B cell (primary cell): ENCODE data around the gene GJC1. TPM values are rescaled to one million over a fixed set of nuclear protein-coding genes. Genes with fewer than 3 reads are reported as not detected.

Experiments
- ATAC-seq: fragments of 200-7000 bp; cut with Tn5 transposase; one replicate; pipeline ENCODE4 v1.10.0; 2021; ENCODE audit warnings: low read depth, mild to moderate bottlenecking, moderate number of reproducible peaks, moderate library complexity
- CTCF ChIA-PET: fragments of 350-600 bp; sonication (Branson Sonifier 250); formaldehyde crosslinking; loops from one replicate; lab custom pipeline; 2021; ENCODE audit warnings: antibody characterized with exemption, inconsistent platforms; lab: Charles Lee
- POLR2A ChIA-PET: fragments of 350-600 bp; sonication (Branson Sonifier 250); formaldehyde crosslinking; loops from one replicate; lab custom pipeline; 2021; ENCODE audit warnings: antibody characterized with exemption; lab: Charles Lee
- DNase-seq: peaks from one replicate; pipeline ENCODE4 v3.0.0; 2013
- H2AFZ ChIP-seq: 2 replicates; pipeline ENCODE4 v1.6.1; 2012; ENCODE audit warnings: mild to moderate bottlenecking, low read depth, low read length; ENCODE audit not compliant: insufficient read depth, poor library complexity, severe bottlenecking
- H3K27ac ChIP-seq, 2 donors: 1 replicate in 1 of 2; 2 replicates in 1 of 2; pipeline ENCODE4 v1.5.1; 2012 to 2013; ENCODE audit warnings: low read length in 2 of 2, mild to moderate bottlenecking in 2 of 2, moderate library complexity in 1 of 2
- H3K27me3 ChIP-seq, 4 experiments: fragments of 200-600 bp in 1 of 4; sonication (generic) in 1 of 4; replicated peaks in 1 of 4; 1 replicate in 2 of 4; 2 replicates in 2 of 4; pipeline versions ENCODE4 v1.6.1 to v1.7.0; 2013 to 2016; ENCODE audit warnings: low read length in 3 of 4, mild to moderate bottlenecking in 2 of 4, mixed read lengths in 1 of 4, moderate library complexity in 1 of 4; ENCODE audit not compliant: insufficient read depth in 4 of 4, control insufficient read depth in 3 of 4; ENCODE audit errors: control extremely low read depth in 1 of 4
- H3K36me3 ChIP-seq, 2 experiments: replicated peaks in 1 of 2; 1 replicate in 1 of 2; 2 replicates in 1 of 2; pipeline versions ENCODE4 v1.6.1 to v1.7.1; 2013; ENCODE audit warnings: low read length in 1 of 2; ENCODE audit not compliant: insufficient read depth in 2 of 2, control insufficient read depth in 1 of 2; ENCODE audit errors: control extremely low read depth in 1 of 2, extremely low read depth in 1 of 2
- H3K4me1 ChIP-seq, 2 donors: fragments of 200-600 bp in 1 of 2; sonication (generic) in 1 of 2; 1 replicate in 1 of 2; 2 replicates in 1 of 2; pipeline versions ENCODE4 v1.5.1 to v1.6.1; 2013 to 2017; ENCODE audit warnings: low read length in 2 of 2; ENCODE audit not compliant: control insufficient read depth in 2 of 2, insufficient read depth in 2 of 2
- H3K4me2 ChIP-seq: replicated peaks from 2 replicates; pipeline ENCODE3; 2012; ENCODE audit warnings: mild to moderate bottlenecking, low read depth, low read length; ENCODE audit not compliant: poor library complexity, severe bottlenecking
- H3K4me3 ChIP-seq, 5 experiments: fragments of 200-600 bp in 1 of 5; sonication (generic) in 1 of 5; 1 replicate in 3 of 5; 2 replicates in 2 of 5; pipeline versions ENCODE4 v1.5.1 to v1.7.0; 2011 to 2016; ENCODE audit warnings: low read length in 4 of 5, mild to moderate bottlenecking in 4 of 5, low read depth in 2 of 5, control low read depth in 1 of 5, moderate library complexity in 1 of 5; ENCODE audit not compliant: insufficient read depth in 1 of 5; ENCODE audit errors: control extremely low read depth in 1 of 5, extremely low read depth in 1 of 5
- H3K79me2 ChIP-seq: fragments of 200-600 bp; sonication (generic); one replicate; pipeline ENCODE4 v1.6.0; 2016; ENCODE audit warnings: low read length; ENCODE audit not compliant: control insufficient read depth, insufficient read depth
- H3K9ac ChIP-seq: fragments of 200-600 bp; sonication (generic); 2 replicates; pipeline ENCODE4 v1.6.1; 2017; ENCODE audit warnings: mild to moderate bottlenecking, low read length, moderate library complexity
- H3K9me3 ChIP-seq, 3 donors: one replicate each; pipeline versions ENCODE4 v1.6.1 to v1.7.1; 2013; ENCODE audit warnings: low read length in 2 of 3; ENCODE audit not compliant: control insufficient read depth in 2 of 3, insufficient read depth in 1 of 3; ENCODE audit errors: control extremely low read depth in 1 of 3
- H4K20me1 ChIP-seq: 2 replicates; pipeline ENCODE4 v1.6.0; 2012; ENCODE audit warnings: mild to moderate bottlenecking, low read length; ENCODE audit not compliant: insufficient read depth, control insufficient read depth, poor library complexity, severe bottlenecking
- H3K27ac Mint-ChIP-seq: one replicate; pipeline ENCODE4 v1.8.0; 2021; ENCODE audit warnings: mixed read lengths
- H3K27me3 Mint-ChIP-seq: one replicate; pipeline ENCODE4 v1.8.0; 2021; ENCODE audit warnings: mixed read lengths
- H3K4me1 Mint-ChIP-seq: one replicate; pipeline ENCODE4 v1.8.0; 2021; ENCODE audit warnings: mixed read lengths
- H3K4me3 Mint-ChIP-seq: one replicate; pipeline ENCODE4 v1.8.0; 2021; ENCODE audit warnings: mixed read lengths
- H3K9me3 Mint-ChIP-seq: one replicate; pipeline ENCODE4 v1.8.0; 2022; ENCODE audit warnings: mixed read lengths; ENCODE audit not compliant: insufficient read depth
- CTCF ChIP-seq: fragments of 200-600 bp; IDR thresholded peaks from one replicate; pipeline ENCODE4 v1.8.0; 2022; ENCODE audit warnings: antibody characterized with exemption, mild to moderate bottlenecking
- EZH2 ChIP-seq: IDR thresholded peaks from 2 replicates; pipeline ENCODE4 v1.6.1; 2012; ENCODE audit warnings: borderline replicate concordance, low read depth, mild to moderate bottlenecking, moderate library complexity, low read length; ENCODE audit not compliant: insufficient read depth, poor library complexity, severe bottlenecking
- WGBS: methylation state at CpG from one replicate; pipeline ENCODE4 v1.1.5; 2013; ENCODE audit warnings: missing lambda C conversion rate; ENCODE audit not compliant: insufficient coverage; 5-methylcytosine and 5-hydroxymethylcytosine counted together
- intact Hi-C: fragments of 100-400 bp; cut with micrococcal nuclease; formaldehyde crosslinking; loops from one replicate; pipeline ENCODE4 v1.10.0; 2022
- polyA plus RNA-seq: library from polyadenylated mRNA; depleted of rRNA; stranded (reverse); fragments of >200 nt; gene quantifications from 2 replicates; pipeline ENCODE4 v1.2.3, GENCODE V29; 2012
- total RNA-seq, 2 donors: library from RNA; stranded (reverse); fragments of 120-200 nt in 1 of 2; gene quantifications; 1 replicate in 1 of 2; 2 replicates in 1 of 2; pipeline versions ENCODE4 v1.2.3 to v1.2.4, GENCODE V29; 2013 to 2022

GJC1 gene
- total and polyA plus RNA-seq, 2 donors (not counting 1 experiment from before 2014, with no cell fraction given), result not detected

- no peak overlapping the region for H3K4me2 ChIP-seq
- H4K20me1 ChIP-seq, result no peaks in the 10 kb centered on the region
- POLR2A ChIA-PET, result no interaction called here
- intact Hi-C loops, result no loop called here
- H3K9ac ChIP-seq, result no peak overlapping the region
- H3K4me3 Mint-ChIP-seq, result no peak overlapping the region
- ATAC-seq (no peak), DNase-seq (no peak)
- H3K27ac ChIP-seq, result no peak overlapping the region
- CTCF ChIA-PET, result no interaction called here
- H3K4me1 ChIP-seq, result no peaks in the 10 kb centered on the region
- H3K4me1 Mint-ChIP-seq, result no peaks in the 10 kb centered on the region
- H3K36me3 ChIP-seq, result no peaks in the 10 kb centered on the region
- no peak overlapping the region for H3K4me3 ChIP-seq
- H3K27me3 Mint-ChIP-seq, result no peaks in the 10 kb centered on the region
- TF ChIP-seq CTCF (no peak), EZH2 (no peak)
- H3K9me3 Mint-ChIP-seq, result no peaks in the 10 kb centered on the region
- no peaks in the 10 kb centered on the region for H3K79me2 ChIP-seq
- H3K27me3 ChIP-seq, result no peaks in the 10 kb centered on the region
- H2AFZ ChIP-seq, result no peak overlapping the region
- WGBS, result 71% methylated on average over 1 of the region's 4 CpGs
- no peaks in the 10 kb centered on the region for H3K9me3 ChIP-seq
- H3K27ac Mint-ChIP-seq, result no peak overlapping the region
Observed at GRCh38 chr17:44807093-44807816, 22.8 kb downstream of the GJC1 start.

- no peak overlapping the region for H3K4me3 Mint-ChIP-seq
- ATAC-seq (no peak), DNase-seq (no peak)
- Histone ChIP-seq H2AFZ (no peak overlapping the region), H3K79me2 (no peaks in the 10 kb centered on the region), H3K4me2 (no peak overlapping the region), H3K27me3 (no peaks in the 10 kb centered on the region), H3K9ac (no peak overlapping the region), H3K9me3 (no peaks in the 10 kb centered on the region), H3K4me3 (no peak overlapping the region), H3K4me1 (no peaks in the 10 kb centered on the region), H4K20me1 (no peaks in the 10 kb centered on the region), H3K27ac (no peak overlapping the region), H3K36me3 (no peaks in the 10 kb centered on the region)
- H3K9me3 Mint-ChIP-seq, result no peaks in the 10 kb centered on the region
- POLR2A ChIA-PET, result no interaction called here
- no peak overlapping the region for H3K27ac Mint-ChIP-seq
- no peak for TF ChIP-seq EZH2
- CTCF ChIA-PET, result no interaction called here
- no peaks in the 10 kb centered on the region for H3K4me1 Mint-ChIP-seq
- H3K27me3 Mint-ChIP-seq, result no peaks in the 10 kb centered on the region
- 98% methylated on average over 8 of the region's 10 CpGs for WGBS
- intact Hi-C loops, result no loop called here
Observed at GRCh38 chr17:44804302-44805089, 25.6 kb downstream of the GJC1 start.
